GM13977 (cell line): ENCODE results near the gene DRD3.

ENCODE experiments used
- DNase-seq: peaks from one replicate; pipeline ENCODE4 v3.0.0; 2012; ENCODE audit warnings: low spot score
- CTCF ChIP-seq: IDR thresholded peaks from 2 replicates; pipeline ENCODE4 v1.5.1; 2012; ENCODE audit warnings: mild to moderate bottlenecking, control low read depth; ENCODE audit not compliant: insufficient read depth; ENCODE audit errors: extremely low read depth, missing control alignments
- in situ Hi-C: fragments of 300-500 bp; cut with MboI; formaldehyde crosslinking; loops from one replicate; pipeline ENCODE4 v1.12.0; 2022; ENCODE audit warnings: low sequenced_read_pairs, low pct_unique_long_range_greater_than_20kb, mixed read lengths, inconsistent platforms; ENCODE audit not compliant: unreplicated experiment

DRD3 gene

GRCh38 chr3:114144909-114145688 lies 33.8 kb downstream of the DRD3 start:
- no peak for DNase-seq
- no peak for TF ChIP-seq CTCF
- in situ Hi-C loops, result no loop called here

GRCh38 chr3:114143817-114144216 lies 35.0 kb downstream of the DRD3 start:
- TF ChIP-seq CTCF, result no peak
- in situ Hi-C loops, result no loop called here
- no peak for DNase-seq

- no peak for TF ChIP-seq CTCF
- in situ Hi-C loops, result no loop called here
These were observed 39.0 kb downstream of the DRD3 start for GRCh38 chr3:114139836-114140235.

GRCh38 chr3:114133947-114134346 lies 44.9 kb downstream of the DRD3 start:
- no peak for DNase-seq
- no peak for TF ChIP-seq CTCF
- in situ Hi-C loops, result no loop called here

More at GRCh38 chr3:114139836-114140235, 39.0 kb downstream of the DRD3 start:
- DNase-seq, result no peak

GRCh38 chr3:114132500-114132899 lies 46.4 kb downstream of the DRD3 start:
- no peak for DNase-seq
- no peak for TF ChIP-seq CTCF
- in situ Hi-C loops, result no loop called here

- in situ Hi-C loops, result no loop called here
- no peak for TF ChIP-seq CTCF
- no peak for DNase-seq
These were observed 50.0 kb downstream of the DRD3 start for GRCh38 chr3:114128826-114129225.
